Measurements from ENCODE around the gene LRRD1.

DNA sequence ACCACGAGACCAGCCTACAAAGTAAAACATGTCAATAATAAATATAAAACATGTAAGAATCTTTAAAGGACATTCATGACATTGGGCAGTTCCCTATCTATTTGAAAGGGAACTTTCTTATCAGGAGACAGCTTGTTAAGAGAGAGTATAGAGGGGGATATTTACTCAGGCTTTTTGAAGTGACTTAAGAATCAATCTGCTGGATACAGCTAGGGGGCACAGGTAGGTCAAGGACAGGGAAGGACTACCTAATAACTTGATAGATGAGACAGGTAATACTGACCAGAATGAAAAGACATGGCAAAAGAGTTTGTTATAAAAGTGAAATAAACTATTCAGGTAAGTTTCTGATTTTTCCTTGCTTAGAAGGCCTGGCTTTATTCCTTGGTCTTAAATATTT is 21.8 kb upstream of the LRRD1 start:
- TF ChIP-seq POLR2AphosphoS5 (IDR thresholded peaks at IDR 0.05; ENCODE audit: low read depth, low read length) (no peak), SPI1 (IDR thresholded peaks at IDR 0.05; ENCODE audit: low read depth, low read length) (no peak), TAF1 (IDR thresholded peaks at IDR 0.05; ENCODE audit: low read depth, low read length) (no peak), POLR2A (IDR thresholded peaks at IDR 0.05; ENCODE audit: low read depth, low read length) (no peak)

Data from GM12891 (cell line).